8988T (cell line): ENCODE data around the gene MYCBP.
"Not testable (repeated sequence)": the region's sequence is repeated elsewhere in the genome, so short reads cannot be mapped to it uniquely, and the experiment has no call there.

ENCODE experiments used
- DNase-seq: peaks from one replicate; pipeline ENCODE4 v3.0.0; 2011

The MYCBP gene

GRCh38 chr1:38865112-38865715 lies 7.9 kb downstream of the MYCBP start:
- DNase-seq = no peak

- DNase-seq = no peak
These were observed 12.7 kb downstream of the MYCBP start for GRCh38 chr1:38860454-38860795.

GRCh38 chr1:38859561-38860453 lies 13.3 kb downstream of the MYCBP start, which contains the start of gene RRAGC:
TSS of gene RRAGC (minus strand) at chr1:38859772. CDS start at chr1:38859646, 126 bp downstream.
- DNase-seq = peak; percentile 82

GRCh38 chr1:38858833-38859560 lies 14.2 kb downstream of the MYCBP start:
- peak; percentile 13 for DNase-seq

- no peak for DNase-seq
These were observed 20.4 kb downstream of the MYCBP start for GRCh38 chr1:38852780-38853179.

GRCh38 chr1:38848071-38848470 lies 25.1 kb downstream of the MYCBP start:
- no peak for DNase-seq

GRCh38 chr1:38846210-38846609 lies 26.9 kb downstream of the MYCBP start:
- no peak for DNase-seq

GRCh38 chr1:38845088-38845487 lies 28.1 kb downstream of the MYCBP start:
- DNase-seq = not testable (repeated sequence)

- no peak for DNase-seq
These were observed 32.9 kb downstream of the MYCBP start for GRCh38 chr1:38840281-38840680.

GRCh38 chr1:38839363-38839762 lies 33.8 kb downstream of the MYCBP start:
- no peak for DNase-seq

GRCh38 chr1:38836316-38836715 lies 36.8 kb downstream of the MYCBP start:
- DNase-seq = not testable (repeated sequence)

- no peak for DNase-seq
These were observed 38.0 kb downstream of the MYCBP start for GRCh38 chr1:38834937-38835827.

GRCh38 chr1:38834221-38834782 lies 38.8 kb downstream of the MYCBP start:
- no peak for DNase-seq

GRCh38 chr1:38833146-38833545 lies 40.0 kb downstream of the MYCBP start:
- no peak for DNase-seq

GRCh38 chr1:38832370-38832734 lies 40.8 kb downstream of the MYCBP start:
- no peak for DNase-seq

- no peak for DNase-seq
These were observed 41.3 kb downstream of the MYCBP start for GRCh38 chr1:38831731-38832369.

- DNase-seq = no peak
These were observed 43.8 kb downstream of the MYCBP start for GRCh38 chr1:38829368-38829767.

- no peak for DNase-seq
These were observed 45.8 kb downstream of the MYCBP start for GRCh38 chr1:38827318-38827717.

GRCh38 chr1:38826886-38827285 lies 46.3 kb downstream of the MYCBP start:
- DNase-seq = no peak

- DNase-seq = no peak
These were observed 46.9 kb downstream of the MYCBP start for GRCh38 chr1:38826262-38826661.

GRCh38 chr1:38820860-38821259 lies 52.3 kb downstream of the MYCBP start:
- no peak for DNase-seq

- DNase-seq = no peak
These were observed 53.6 kb downstream of the MYCBP start for GRCh38 chr1:38819516-38819915.
